Right lobe of liver (tissue), 4 donors: ENCODE data around the gene MAPT.

Experiments used
- POLR2A ChIP-seq: fragments of 450-650 bp; IDR thresholded peaks from one replicate; pipeline ENCODE4 v1.6.1; 2017; ENCODE audit warnings: antibody characterized with exemption, mild to moderate bottlenecking
- TF ChIP-seq, protein P1 (sequence below), 4 donors: fragments of 200-600 bp in 3 of 4; fragments of 450-650 bp in 1 of 4; IDR thresholded peaks; one replicate each; pipeline versions ENCODE4 v1.5.1 to v1.8.0; 2016 to 2022; ENCODE audit warnings: antibody characterized with exemption in 4 of 4, mild to moderate bottlenecking in 2 of 4
- donor health status: DM: no; HTN: no; CAD: no.
- donor health status: DM: no; HTN: no; CAD: no.
- donor health status: DM: no; HTN: yes; CAD: no.

DNA sequence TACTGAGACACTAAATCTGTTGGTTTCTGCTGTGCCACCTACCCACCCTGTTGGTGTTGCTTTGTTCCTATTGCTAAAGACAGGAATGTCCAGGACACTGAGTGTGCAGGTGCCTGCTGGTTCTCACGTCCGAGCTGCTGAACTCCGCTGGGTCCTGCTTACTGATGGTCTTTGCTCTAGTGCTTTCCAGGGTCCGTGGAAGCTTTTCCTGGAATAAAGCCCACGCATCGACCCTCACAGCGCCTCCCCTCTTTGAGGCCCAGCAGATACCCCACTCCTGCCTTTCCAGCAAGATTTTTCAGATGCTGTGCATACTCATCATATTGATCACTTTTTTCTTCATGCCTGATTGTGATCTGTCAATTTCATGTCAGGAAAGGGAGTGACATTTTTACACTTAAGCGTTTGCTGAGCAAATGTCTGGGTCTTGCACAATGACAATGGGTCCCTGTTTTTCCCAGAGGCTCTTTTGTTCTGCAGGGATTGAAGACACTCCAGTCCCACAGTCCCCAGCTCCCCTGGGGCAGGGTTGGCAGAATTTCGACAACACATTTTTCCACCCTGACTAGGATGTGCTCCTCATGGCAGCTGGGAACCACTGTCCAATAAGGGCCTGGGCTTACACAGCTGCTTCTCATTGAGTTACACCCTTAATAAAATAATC is 119.3 kb downstream of the MAPT start:
- no peak for TF ChIP-seq POLR2A
- TF ChIP-seq, protein P1, sequence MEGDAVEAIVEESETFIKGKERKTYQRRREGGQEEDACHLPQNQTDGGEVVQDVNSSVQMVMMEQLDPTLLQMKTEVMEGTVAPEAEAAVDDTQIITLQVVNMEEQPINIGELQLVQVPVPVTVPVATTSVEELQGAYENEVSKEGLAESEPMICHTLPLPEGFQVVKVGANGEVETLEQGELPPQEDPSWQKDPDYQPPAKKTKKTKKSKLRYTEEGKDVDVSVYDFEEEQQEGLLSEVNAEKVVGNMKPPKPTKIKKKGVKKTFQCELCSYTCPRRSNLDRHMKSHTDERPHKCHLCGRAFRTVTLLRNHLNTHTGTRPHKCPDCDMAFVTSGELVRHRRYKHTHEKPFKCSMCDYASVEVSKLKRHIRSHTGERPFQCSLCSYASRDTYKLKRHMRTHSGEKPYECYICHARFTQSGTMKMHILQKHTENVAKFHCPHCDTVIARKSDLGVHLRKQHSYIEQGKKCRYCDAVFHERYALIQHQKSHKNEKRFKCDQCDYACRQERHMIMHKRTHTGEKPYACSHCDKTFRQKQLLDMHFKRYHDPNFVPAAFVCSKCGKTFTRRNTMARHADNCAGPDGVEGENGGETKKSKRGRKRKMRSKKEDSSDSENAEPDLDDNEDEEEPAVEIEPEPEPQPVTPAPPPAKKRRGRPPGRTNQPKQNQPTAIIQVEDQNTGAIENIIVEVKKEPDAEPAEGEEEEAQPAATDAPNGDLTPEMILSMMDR (IDR thresholded peaks at IDR 0.05) = no peak
